HEK293 (cell line): Measurements from ENCODE around the gene TAPBPL.

Experiments used
- EGR2 ChIP-seq: fragments of 450-650 bp; formaldehyde crosslinking; IDR thresholded peaks from 2 replicates; pipeline ENCODE4 v1.5.1; 2016; ENCODE audit warnings: low read depth, missing biosample characterization, missing genetic modification characterization
- GLI4 ChIP-seq: fragments of 450-650 bp; formaldehyde crosslinking; IDR thresholded peaks from 2 replicates; pipeline ENCODE4 v1.5.1; 2016; ENCODE audit warnings: missing biosample characterization, missing genetic modification characterization
- GLIS1 ChIP-seq: fragments of 450-650 bp; formaldehyde crosslinking; IDR thresholded peaks from 2 replicates; pipeline ENCODE4 v1.5.1; 2016; ENCODE audit warnings: missing biosample characterization, missing genetic modification characterization
- HIC1 ChIP-seq: fragments of 450-650 bp; formaldehyde crosslinking; IDR thresholded peaks from 2 replicates; pipeline ENCODE4 v1.5.1; 2016; ENCODE audit warnings: missing biosample characterization, missing genetic modification characterization
- HOXD13 ChIP-seq: sonication (generic); formaldehyde crosslinking; IDR thresholded peaks from 2 replicates; pipeline ENCODE4 v1.8.0; 2022; ENCODE audit warnings: missing genetic modification reagents, borderline replicate concordance
- KLF10 ChIP-seq: fragments of 450-650 bp; IDR thresholded peaks from 2 replicates; pipeline ENCODE4 v1.5.1; 2018; ENCODE audit warnings: missing biosample characterization, mild to moderate bottlenecking, missing genetic modification characterization
- KLF17 ChIP-seq: fragments of 450-650 bp; formaldehyde crosslinking; IDR thresholded peaks from 2 replicates; pipeline ENCODE4 v1.5.1; 2016; ENCODE audit warnings: missing biosample characterization, missing genetic modification characterization
- PATZ1 ChIP-seq: fragments of 450-650 bp; formaldehyde crosslinking; IDR thresholded peaks from 2 replicates; pipeline ENCODE4 v1.5.1; 2016; ENCODE audit warnings: missing biosample characterization, missing genetic modification characterization
- PRDM1 ChIP-seq: fragments of 450-650 bp; formaldehyde crosslinking; IDR thresholded peaks from 2 replicates; pipeline ENCODE4; 2016; ENCODE audit warnings: missing biosample characterization, missing genetic modification characterization
- PRDM2 ChIP-seq: fragments of 450-650 bp; formaldehyde crosslinking; IDR thresholded peaks from 2 replicates; pipeline ENCODE4 v1.5.1; 2016; ENCODE audit warnings: missing biosample characterization, missing genetic modification characterization, borderline replicate concordance
- SP7 ChIP-seq: fragments of 450-650 bp; formaldehyde crosslinking; IDR thresholded peaks from 2 replicates; pipeline ENCODE4 v1.5.1; 2016; ENCODE audit warnings: missing biosample characterization, missing genetic modification characterization
- ZBTB17 ChIP-seq: fragments of 450-650 bp; formaldehyde crosslinking; IDR thresholded peaks from 2 replicates; pipeline ENCODE4 v1.5.1; 2016; ENCODE audit warnings: missing biosample characterization, missing genetic modification characterization
- ZBTB20 ChIP-seq: fragments of 450-650 bp; formaldehyde crosslinking; IDR thresholded peaks from 2 replicates; pipeline ENCODE4 v1.5.1; 2016; ENCODE audit warnings: missing biosample characterization, missing genetic modification characterization
- ZFHX2 ChIP-seq: fragments of 450-650 bp; formaldehyde crosslinking; conservative IDR thresholded peaks from 2 replicates; pipeline ENCODE4 v1.5.1; 2016; ENCODE audit warnings: missing biosample characterization, missing genetic modification characterization
- ZFP37 ChIP-seq: fragments of 450-650 bp; formaldehyde crosslinking; IDR thresholded peaks from 2 replicates; pipeline ENCODE4 v1.5.1; 2016; ENCODE audit warnings: missing biosample characterization, missing genetic modification characterization
- ZNF155 ChIP-seq: fragments of 450-650 bp; formaldehyde crosslinking; IDR thresholded peaks from 2 replicates; pipeline ENCODE4 v1.5.1; 2016; ENCODE audit warnings: missing biosample characterization, missing genetic modification characterization
- ZNF2 ChIP-seq: fragments of 450-650 bp; formaldehyde crosslinking; IDR thresholded peaks from 2 replicates; pipeline ENCODE4 v1.5.1; 2016; ENCODE audit warnings: missing biosample characterization, missing genetic modification characterization
- ZNF324 ChIP-seq: fragments of 450-650 bp; formaldehyde crosslinking; IDR thresholded peaks from 2 replicates; pipeline ENCODE4 v1.5.1; 2016; ENCODE audit warnings: missing biosample characterization, missing genetic modification characterization
- ZNF350 ChIP-seq: fragments of 450-650 bp; formaldehyde crosslinking; IDR thresholded peaks from 2 replicates; pipeline ENCODE4 v1.5.0; 2017; ENCODE audit warnings: missing biosample characterization, mild to moderate bottlenecking, missing genetic modification characterization
- ZNF366 ChIP-seq: fragments of 450-650 bp; formaldehyde crosslinking; conservative IDR thresholded peaks from 2 replicates; pipeline ENCODE4 v1.5.1; 2016; ENCODE audit warnings: missing biosample characterization, missing genetic modification characterization
- ZNF514 ChIP-seq: fragments of 450-650 bp; formaldehyde crosslinking; IDR thresholded peaks from 2 replicates; pipeline ENCODE4 v1.5.1; 2016; ENCODE audit warnings: missing biosample characterization, missing genetic modification characterization
- ZNF558 ChIP-seq: fragments of 450-650 bp; formaldehyde crosslinking; IDR thresholded peaks from 2 replicates; pipeline ENCODE4 v1.5.1; 2016; ENCODE audit warnings: missing biosample characterization, missing genetic modification characterization
- ZNF600 ChIP-seq: fragments of 450-650 bp; formaldehyde crosslinking; IDR thresholded peaks from 2 replicates; pipeline ENCODE4 v1.5.1; 2016; ENCODE audit warnings: missing biosample characterization, missing genetic modification characterization
- ZNF621 ChIP-seq: fragments of 450-650 bp; formaldehyde crosslinking; IDR thresholded peaks from 2 replicates; pipeline ENCODE4 v1.5.1; 2017; ENCODE audit warnings: missing biosample characterization, missing genetic modification characterization
- ZNF623 ChIP-seq: fragments of 450-650 bp; formaldehyde crosslinking; IDR thresholded peaks from 2 replicates; pipeline ENCODE4 v1.5.1; 2016; ENCODE audit warnings: missing biosample characterization, missing genetic modification characterization
- ZNF629 ChIP-seq: fragments of 450-650 bp; formaldehyde crosslinking; IDR thresholded peaks from 2 replicates; pipeline ENCODE4 v1.5.1; 2017; ENCODE audit warnings: missing biosample characterization, missing genetic modification characterization
- ZNF660 ChIP-seq: fragments of 450-650 bp; IDR thresholded peaks from 2 replicates; pipeline ENCODE4 v1.5.1; 2018; ENCODE audit warnings: missing biosample characterization, mild to moderate bottlenecking, missing genetic modification characterization
- ZNF677 ChIP-seq: fragments of 450-650 bp; IDR thresholded peaks from 2 replicates; pipeline ENCODE4 v1.5.0; 2018; ENCODE audit warnings: missing biosample characterization, mild to moderate bottlenecking, missing genetic modification characterization, moderate library complexity

The TAPBPL gene

GRCh38 chr12:6430124-6430989 is 21.5 kb upstream of the TAPBPL start (continued):
- TF ChIP-seq EGR2 (tag by site-specific recombination) (peak; percentile 56; the same call in 1 of the 2 replicates), PATZ1 (tag by site-specific recombination) (peak; percentile 57; the same call in 1 of the 2 replicates), HIC1 (tag by site-specific recombination) (0 out of 2 replicates have a peak, but pooled peaks have one; percentile 55), ZBTB20 (tag by site-specific recombination) (peak; percentile 51; the same call in 1 of the 2 replicates), KLF17 (0 out of 2 replicates have a peak, but pooled peaks have one; percentile 68), GLIS1 (tag by site-specific recombination) (0 out of 2 replicates have a peak, but pooled peaks have one; percentile 20), ZNF623 (tag by site-specific recombination) (no peak), ZNF600 (peak; percentile 86), ZNF366 (tag by site-specific recombination) (no peak), ZNF350 (tag by site-specific recombination) (no peak), ZFHX2 (tag by site-specific recombination) (peak; percentile 78), ZBTB17 (tag by site-specific recombination) (peak; percentile 53; the same call in 1 of the 2 replicates), HOXD13 (CRISPR knock-in tag) (no peak), ZNF677 (no peak), PRDM2 (tag by site-specific recombination) (no peak), SP7 (tag by site-specific recombination) (peak; percentile 78), ZNF155 (tag by site-specific recombination) (no peak), ZFP37 (0 out of 2 replicates have a peak, but pooled peaks have one; percentile 36), ZNF324 (tag by site-specific recombination) (peak; percentile 17; the same call in 1 of the 2 replicates), ZNF2 (tag by site-specific recombination) (0 out of 2 replicates have a peak, but pooled peaks have one; percentile 43), GLI4 (tag by site-specific recombination) (no peak), ZNF514 (tag by site-specific recombination) (no peak), ZNF660 (peak; percentile 73), PRDM1 (peak; percentile 70), KLF10 (tag by site-specific recombination) (peak; percentile 71), ZNF621 (tag by site-specific recombination) (no peak), ZNF629 (tag by site-specific recombination) (0 out of 2 replicates have a peak, but pooled peaks have one; percentile 30), ZNF558 (tag by site-specific recombination) (no peak)
